Measurements from ENCODE around the gene MTREX.

Gene MTREX

DNA sequence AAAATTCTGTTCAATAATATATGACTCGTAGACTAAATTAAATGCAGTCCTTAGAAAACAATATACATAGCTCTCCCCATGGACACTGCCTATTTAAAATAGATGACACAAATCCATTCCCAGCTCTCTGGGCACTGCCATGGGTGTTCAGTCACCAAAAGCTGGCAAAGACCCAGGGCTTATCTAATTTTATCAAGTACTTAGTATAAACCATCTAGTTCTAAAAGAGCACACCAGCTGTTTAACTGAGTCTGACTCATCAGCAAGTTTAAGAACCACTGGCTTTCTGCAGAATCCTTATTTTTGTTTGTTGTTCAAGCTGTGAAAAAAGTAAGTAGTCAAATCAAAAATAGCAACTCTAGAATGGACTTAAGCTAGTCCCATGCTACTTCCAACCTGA, 119.4 kb downstream of the MTREX start:
- FAIRE-seq (no peak), DNase-seq (ENCODE audit: low spot score) (no peak)

DNA sequence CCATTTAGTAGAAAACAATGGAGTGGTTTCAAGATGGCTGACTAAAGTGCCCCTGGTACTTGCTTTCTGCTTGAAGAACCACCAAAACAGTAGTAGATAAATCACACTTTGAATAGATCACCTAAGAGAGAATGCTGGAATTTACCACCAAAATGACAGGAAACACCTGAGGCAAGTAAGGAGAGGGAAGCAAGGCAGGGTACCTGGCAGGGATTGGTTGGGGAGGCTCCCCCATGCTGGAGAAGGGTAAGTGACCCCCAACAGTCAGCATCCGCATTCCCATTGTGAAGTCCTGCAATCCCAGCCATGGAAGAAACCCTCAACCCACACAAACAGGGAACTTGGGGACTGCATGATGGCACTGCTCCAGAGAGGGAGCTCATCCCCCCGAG, 121.4 kb downstream of the MTREX start:
- FAIRE-seq (no peak), DNase-seq (ENCODE audit: low spot score) (no peak)

DNA sequence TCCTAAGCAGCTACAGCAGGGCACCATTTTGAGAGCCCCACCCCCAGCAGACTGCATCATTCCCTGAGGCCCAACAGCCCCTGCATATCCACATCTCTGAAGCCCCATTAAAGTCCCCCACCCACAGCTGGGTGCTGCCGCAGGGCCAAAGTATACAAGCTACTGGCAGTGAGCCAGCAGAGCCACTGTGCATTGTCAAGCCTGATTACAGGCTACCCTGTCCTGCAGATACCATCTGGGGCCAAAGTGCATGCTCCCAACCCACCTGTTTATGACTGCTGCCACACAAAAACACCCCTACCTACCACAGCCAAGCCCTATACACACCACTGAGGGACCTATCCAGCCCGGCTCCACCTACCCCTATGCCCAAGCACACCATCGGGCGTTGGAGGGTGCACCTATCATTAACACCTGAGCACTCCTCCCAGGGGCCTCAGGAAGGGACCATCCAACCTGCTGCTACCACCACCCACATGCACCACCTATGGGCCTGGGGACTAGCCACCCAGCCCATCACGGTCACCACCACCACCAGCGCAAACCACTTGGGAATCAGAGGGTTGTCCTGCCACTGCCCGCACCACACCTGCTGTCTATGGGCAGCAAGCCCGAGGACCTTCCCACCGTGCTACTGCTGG, 121.9 kb downstream of the MTREX start:
- FAIRE-seq = no peak
- no peak for DNase-seq (ENCODE audit: low spot score)

DNA sequence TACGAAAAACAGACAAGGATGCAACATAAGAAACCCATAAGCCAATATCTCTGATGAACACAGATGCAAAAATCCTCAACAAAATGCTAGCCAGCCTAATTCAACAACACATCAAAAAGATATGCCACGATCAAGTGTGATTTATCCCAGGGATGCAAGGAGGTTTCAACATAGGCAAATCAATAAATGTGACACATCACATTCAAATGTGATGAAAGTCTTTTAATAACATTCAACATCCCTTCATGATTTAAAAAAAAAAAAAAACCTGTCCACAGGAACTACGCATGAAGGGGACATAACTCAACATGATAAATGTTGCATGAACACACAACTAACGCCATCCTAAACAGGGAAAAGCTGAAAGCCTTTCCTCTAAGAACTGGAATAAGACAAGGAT, 124.8 kb downstream of the MTREX start:
- DNase-seq (ENCODE audit: low spot score) (no peak), FAIRE-seq (no peak)

DNA sequence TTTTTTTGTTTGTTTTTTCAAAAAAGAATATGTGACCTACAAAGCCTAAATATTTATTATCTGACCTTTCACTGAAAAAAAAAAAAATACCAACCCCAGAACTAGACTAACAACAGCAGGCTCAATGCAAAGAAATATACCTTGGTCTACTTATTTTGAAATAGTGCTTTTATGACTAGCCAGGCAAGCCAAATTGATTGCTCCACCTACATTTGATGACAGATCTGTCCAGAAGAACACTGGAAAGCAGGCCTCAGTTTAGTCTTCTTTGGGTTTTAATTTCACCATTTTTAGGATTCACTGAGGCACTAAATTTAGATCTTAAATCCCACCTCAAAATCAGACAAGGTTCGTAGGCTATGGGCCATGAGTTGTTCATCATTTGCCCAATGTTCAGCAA, 129.7 kb downstream of the MTREX start:
- DNase-seq (ENCODE audit: low spot score) = no peak
- FAIRE-seq = no peak

DNA sequence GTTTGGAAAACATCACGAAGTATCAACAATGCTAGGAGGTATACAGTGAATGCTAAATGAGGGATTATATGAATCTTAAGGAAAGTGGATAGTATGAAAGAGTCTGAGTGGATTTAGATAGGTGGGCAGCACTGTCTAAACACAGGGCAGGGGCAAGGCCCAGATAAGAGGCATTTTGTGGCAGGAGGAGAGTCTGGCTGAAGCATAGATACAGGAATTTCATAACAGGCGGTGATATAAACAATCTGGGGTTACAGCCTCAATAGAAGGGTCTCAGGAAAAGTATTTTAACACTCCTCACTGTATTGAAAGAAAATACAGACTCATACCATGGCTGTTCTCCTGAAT, 130.0 kb downstream of the MTREX start:
- no peak for DNase-seq (ENCODE audit: low spot score)

DNA sequence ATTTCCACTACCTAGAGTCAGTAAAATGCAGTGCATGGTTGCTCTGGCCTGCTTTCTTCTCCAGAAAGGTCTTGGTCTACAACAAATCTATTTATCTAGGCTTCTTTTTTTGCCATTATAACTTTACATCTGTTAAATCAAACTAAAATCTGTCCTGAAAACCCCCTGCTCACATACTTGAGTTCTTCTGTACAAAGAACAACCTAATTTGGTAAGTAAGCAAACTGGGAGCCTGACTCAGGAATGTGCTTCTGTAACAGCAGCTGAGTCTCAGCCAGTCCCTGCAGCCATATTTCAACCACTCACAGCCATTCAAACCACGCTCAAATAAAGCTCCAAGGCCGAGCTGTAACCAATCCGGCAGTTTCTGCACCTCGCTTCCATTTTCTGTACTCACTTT, 131.2 kb downstream of the MTREX start:
- DNase-seq (ENCODE audit: low spot score) (no peak), FAIRE-seq (no peak)

More for the DNA sequence above, 130.0 kb downstream of the MTREX start:
- FAIRE-seq = no peak

DNA sequence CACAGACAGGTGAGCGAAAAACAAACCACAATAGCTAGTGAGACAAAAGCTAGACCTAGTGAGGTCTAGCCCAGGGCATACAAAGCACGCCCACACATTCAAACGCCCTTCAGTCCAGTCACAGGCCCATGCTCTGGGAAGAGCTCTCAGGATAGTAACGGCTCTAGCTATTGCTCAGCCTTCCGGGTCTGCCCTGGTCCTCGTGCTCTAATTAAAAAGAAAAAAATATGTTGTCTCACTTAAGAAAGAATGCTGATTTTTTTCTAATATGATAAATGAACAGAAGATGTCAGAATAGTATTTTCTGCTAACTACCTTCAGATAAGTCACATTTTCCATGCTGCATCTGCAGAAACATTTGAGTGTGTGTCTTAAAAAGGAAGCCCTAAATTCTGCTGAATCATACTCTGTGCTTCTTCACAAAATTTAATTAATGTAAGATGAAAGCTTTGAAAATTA, 132.4 kb downstream of the MTREX start:
- DNase-seq (ENCODE audit: low spot score) (no peak), FAIRE-seq (no peak)

DNA sequence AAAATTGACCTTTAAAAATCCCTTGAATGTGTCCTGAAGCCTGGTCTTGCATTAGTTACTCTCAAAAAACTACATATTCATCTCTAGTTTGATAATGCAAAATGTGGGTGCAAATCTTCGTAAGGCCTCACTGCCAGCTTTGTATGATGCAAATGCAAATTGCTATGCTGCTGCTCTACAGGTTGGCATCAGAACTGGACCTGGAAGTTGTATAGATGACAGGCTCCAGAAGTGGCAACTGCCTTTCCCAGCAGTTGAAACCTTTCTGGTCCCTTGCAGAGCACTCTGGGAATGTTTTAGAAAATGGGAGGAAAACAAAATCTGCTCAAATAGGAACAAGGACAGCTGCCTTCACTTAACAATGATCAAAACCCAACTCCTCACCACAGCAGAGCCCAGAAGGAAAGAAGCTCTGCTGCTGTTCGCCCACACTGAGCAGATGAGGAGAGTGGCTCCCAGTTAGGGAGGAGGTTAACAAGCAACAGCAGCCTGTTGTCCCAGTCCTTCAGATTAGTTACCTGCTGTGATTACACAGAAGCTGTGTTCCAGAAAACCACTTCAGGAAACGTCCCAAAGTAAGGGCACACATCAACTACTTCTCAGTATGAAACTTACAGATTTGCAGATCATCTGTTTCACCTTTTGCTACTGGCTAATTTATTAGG, 133.4 kb downstream of the MTREX start:
- FAIRE-seq (no peak), DNase-seq (ENCODE audit: low spot score) (no peak)

DNA sequence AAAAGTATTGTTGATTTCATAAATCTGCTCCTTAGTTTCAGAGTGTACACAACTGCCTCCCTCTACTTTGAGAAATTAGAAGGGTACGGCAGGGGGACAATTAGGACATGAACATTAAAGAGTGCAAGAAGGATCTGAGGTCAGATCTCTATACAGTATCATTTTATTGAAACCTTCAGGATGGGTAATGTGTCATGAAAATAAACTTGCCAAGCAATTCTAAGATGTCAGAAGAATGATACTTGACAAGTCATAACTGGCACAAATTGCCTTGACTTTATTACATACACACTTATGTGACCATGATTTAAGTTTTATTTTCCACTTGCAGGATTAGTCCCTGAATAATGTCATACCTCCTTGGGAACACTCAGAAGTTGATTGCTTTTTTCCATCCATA, 134.2 kb downstream of the MTREX start:
- DNase-seq (ENCODE audit: low spot score) (no peak), FAIRE-seq (no peak)

DNA sequence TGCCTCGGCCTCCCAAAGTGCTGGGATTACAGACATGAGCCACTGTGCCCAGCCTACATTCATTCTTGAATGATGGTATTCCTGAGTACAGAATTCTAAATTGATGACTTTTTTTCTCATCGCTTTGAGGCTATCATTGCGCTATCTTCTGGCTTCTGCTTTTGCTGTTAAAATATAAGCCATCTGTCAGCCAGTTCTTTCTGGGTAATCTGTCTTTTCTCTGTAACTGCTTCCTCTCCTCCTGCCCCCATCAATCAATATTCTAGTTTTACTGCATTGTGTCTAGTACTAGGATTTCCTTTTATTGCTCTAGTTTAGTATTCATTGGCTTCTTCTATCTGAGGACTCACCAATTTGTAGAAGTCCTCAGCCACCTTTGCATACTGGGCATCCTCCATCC, 138.0 kb downstream of the MTREX start:
- no peak for FAIRE-seq
- DNase-seq (ENCODE audit: low spot score) = no peak

DNA sequence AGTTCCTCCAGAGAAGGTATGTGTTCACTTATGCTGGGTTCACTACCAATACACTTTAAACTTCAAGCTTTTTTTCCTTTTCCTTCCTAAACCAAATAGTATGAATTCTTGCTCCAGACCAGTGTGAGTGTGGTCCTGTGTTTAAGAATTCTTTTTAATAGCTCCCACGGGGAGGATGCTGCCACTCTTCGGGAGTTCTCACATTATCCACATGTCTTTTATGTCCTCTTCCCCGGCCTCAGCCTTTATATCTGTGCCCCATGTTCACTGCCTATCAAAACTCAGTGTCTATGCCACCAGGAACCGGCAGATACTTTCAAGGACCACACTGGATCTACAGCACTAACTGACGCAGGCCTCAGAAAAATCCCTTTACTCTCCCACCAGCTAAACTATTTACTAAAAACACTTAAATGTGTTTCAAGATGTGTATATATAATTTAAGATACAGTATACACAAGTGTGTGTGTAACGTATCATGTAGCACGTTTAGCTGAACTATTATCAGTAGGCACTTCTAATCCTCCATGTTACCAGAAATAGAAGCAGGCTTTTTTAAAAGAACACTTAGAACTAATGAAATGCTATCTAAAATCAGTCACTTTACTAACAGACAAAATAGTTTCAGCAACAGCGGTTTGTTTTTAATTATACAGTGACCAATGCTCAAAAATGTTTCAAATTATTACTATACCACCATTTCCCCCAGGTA, 139.0 kb downstream of the MTREX start:
- DNase-seq (ENCODE audit: low spot score) (no peak), FAIRE-seq (no peak)

DNA sequence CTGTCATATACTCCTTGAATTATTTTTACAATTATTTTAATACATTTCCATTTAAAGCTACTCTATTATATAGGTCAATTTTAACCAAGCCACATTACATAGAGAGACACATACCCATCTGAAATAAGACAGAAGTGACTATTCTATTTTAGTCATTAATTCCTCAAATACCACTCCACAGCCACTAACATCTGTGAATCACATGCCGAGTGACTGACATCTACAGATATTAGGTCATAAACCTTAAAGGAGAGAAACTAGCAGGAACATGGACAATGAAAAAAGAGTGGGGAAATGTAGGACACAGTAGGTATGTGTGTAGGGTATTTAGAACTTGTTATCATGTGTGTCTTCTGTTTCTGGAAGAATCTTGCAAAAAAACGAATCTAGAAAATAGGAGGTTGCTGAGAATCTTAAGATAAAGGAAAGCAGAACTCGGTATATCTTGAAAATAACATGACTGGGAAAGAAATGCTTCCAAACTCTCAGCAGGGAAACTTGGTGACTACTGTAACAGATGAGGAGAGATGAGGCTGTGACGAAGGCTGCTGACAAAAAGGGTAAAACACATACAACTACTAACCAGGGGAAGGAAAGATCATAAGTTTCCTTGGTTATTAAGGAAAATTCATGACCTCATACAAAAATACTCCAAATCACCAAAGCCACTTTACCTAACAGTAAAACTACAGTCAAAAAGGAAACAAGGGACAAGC, 142.4 kb downstream of the MTREX start:
- FAIRE-seq = no peak
- no peak for DNase-seq (ENCODE audit: low spot score)

DNA sequence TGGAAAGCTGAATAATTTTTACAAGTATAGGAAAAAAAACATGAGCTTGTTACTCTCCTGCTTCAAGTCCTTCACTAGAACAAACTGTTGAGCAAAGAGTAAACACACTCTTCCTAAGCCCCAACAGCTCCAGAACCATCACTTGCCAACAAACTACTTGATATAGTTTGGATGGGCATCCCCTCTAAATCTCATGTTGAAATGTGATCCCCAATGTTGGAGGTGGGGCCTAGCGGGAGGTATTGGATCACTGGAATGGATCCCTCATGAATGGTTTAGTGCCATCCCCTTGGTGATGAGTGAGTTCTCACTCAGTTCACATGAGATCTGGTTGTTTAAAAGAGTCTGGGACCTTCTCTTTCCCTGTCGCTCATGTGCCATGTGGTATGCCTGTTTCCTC, 144.2 kb downstream of the MTREX start:
- no peak for FAIRE-seq
- DNase-seq (ENCODE audit: low spot score) = no peak

DNA sequence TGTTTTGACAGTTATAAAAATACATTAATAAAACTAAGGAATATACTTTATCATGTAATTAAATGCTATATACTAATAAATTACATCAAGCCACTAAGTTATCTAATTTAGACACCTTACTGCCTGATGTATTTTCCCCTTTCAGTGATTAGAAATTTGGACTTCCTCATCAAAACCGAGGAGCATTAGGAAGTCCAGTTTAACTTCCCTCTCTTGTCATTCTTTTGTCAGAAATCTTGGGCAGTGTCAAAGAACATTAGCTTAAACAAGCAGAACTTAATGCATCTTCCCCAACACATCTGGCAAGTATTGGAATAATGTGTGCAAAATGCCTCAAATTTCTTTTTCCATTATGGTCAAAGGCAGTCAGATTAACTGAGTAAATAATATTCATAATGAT, 145.4 kb downstream of the MTREX start:
- DNase-seq (ENCODE audit: low spot score) (no peak), FAIRE-seq (no peak)

DNA sequence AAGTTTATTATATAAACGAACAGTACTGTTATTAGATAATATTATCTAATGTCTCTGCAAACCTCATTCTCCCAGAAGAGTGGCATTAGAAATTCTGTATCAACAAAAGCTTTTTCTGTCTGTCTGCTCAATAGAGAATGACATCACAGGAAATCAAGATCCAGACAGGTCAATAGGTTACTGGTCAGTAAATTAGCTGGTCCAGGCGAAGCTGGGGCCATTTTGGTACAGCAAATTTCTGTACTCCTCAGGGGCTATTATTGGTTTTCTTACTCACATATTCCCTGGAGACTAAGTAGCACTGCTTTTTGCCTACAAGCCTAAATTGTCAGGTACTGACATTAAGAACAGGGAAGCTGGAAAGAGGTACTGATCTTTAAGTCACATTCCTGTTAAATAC, 146.5 kb downstream of the MTREX start:
- FAIRE-seq = no peak
- no peak for DNase-seq (ENCODE audit: low spot score)

DNA sequence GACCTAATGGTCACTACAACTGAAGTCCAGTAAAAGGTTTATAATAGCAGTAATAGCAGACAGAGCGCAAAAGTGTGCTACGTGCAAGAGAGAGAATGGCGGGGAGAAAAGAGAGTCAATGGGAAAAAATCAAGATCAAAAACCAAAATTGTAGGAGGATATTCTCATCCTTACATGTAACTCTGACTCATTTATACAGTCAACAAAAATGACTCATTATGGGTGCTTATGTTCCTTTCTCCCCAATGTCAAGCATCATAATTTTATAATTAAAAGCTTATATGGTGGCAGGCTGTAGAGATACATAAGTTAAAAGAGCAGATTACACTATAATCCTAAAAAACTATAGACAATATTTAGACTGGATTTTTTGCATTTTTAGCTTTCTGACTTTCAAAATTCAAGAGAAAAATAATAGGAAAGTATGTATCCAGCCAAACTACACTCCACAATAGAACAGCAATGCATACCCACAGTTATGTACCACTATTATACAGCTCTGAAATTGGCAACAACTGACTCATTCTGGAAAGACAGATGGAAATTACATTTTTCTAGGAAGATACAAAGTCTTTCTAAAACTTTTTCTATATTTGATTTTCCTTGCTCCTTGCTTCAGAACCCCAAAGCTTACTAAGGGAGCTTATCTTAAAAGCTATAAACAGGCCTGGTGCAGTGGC, 148.6 kb downstream of the MTREX start:
- DNase-seq (ENCODE audit: low spot score) (no peak), FAIRE-seq (no peak)

DNA sequence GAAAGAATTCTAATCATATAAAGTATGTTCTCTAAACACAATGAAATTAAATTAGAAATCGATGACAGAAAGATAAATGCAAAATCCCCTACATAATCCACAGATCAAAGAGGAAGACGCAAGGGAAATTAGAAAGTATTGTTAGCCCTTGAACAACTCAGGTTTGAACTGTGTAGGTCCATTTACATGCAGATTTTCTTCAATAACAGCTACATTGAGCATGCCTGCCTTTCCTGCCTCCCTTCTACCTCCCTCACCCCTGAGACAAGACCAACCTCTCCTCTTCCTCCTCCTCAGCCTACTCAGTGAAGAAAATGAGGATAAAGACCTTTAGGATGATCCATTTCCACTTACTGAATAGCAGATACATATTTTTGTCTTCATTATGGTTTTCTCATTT, 151.8 kb downstream of the MTREX start:
- DNase-seq (ENCODE audit: low spot score) (no peak), FAIRE-seq (no peak)

DNA sequence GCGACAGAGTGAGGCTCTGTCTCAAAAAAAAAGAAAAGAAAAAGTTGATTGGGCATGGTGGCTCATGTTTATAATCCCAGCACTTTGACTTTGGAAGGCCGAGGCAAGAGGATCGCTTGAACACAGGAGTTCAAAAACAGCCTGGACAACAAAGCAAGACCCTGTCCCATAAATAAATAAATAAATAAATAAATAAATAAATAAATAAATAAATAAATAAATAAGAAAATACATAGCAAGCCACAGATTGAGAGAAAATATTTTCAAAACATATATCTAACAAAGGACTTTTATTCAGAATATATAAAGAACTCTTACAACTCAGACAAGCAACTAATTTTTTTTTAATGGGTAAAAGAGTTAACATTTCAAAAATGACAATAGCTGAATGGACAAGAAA, 155.8 kb downstream of the MTREX start:
- FAIRE-seq (no peak), DNase-seq (ENCODE audit: low spot score) (no peak)

DNA sequence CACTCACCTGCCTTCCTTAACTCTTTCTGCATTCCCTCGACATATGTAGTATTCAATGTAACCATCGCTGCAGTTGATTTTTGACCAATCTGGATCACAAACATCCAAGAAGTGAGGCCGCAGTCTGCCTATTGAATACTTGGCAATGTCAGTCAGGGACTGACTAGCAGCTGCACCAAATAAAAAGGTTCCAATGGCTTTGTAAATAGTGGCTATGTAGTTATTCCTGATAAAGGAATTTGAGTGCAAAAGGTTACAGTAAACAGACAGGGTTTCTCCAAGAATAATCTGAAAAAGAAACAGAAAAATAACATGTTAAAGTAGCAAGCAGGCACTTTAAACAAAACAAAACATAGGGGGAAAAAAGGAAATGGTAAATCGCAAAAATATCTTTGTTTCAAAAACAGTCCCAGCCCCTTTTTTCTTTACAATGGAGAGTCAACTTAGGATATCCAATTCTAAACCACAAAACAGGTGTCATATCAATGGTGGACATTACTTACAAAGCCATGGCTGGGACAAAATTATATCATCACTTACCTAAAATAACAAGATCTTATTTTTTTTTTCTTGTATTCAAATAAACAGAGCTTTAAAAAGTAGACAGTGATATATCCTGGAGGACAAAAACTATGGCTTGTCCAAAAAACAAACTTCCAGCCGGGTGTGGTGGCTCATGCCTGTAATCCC, 160.2 kb downstream of the MTREX start:
- DNase-seq (ENCODE audit: low spot score) (no peak), FAIRE-seq (no peak)

DNA sequence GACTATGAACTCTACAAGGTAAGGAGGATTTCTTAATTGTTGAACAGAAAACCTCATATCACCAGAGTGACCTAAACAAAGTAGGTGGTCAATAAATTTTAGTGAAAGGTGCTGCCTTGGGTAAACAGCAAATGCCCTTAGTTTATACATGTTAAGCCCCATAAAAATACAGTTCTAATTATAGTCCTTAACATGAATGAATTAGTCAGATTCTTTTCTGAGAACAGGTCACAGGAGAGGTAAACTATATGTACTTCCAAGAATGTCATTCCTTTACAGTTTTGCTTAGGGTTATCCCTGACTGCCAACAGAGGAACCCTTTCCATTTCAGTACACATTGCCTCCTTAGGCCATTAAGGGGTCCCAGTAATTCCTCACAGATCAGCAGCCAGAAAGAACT, 162.1 kb downstream of the MTREX start:
- no peak for FAIRE-seq
- no peak for DNase-seq (ENCODE audit: low spot score)
